ENCODE measurements around the gene SIRPA.
A peak's percentile ranks its signal among the peaks of the same experiment; 100 is the strongest.

SIRPA gene

GRCh38 chr20:1894951-1895673 lies at the start of gene SIRPA:
Gene SIRPA (plus strand): TSS chr20:1895407. CDS start chr20:1895448, 41 bp downstream.
- peak within 1 kb of the TSS; percentile 64 for H3K4me3 ChIP-seq (ENCODE audit: low read depth, low read length)
- no peak for TF ChIP-seq CTCF (IDR thresholded peaks at IDR 0.05; ENCODE audit: borderline replicate concordance, insufficient read depth, low read depth, low read length)

- no peak for TF ChIP-seq CTCF (IDR thresholded peaks at IDR 0.05; ENCODE audit: borderline replicate concordance, insufficient read depth, low read depth, low read length)
- no peak overlapping the region for H3K4me3 ChIP-seq (ENCODE audit: low read depth, low read length)
Measured at GRCh38 chr20:1845701-1846100, 49.5 kb upstream of the SIRPA start.

GRCh38 chr20:1846341-1846740 lies 48.9 kb upstream of the SIRPA start:
- H3K4me3 ChIP-seq (ENCODE audit: low read depth, low read length): no peak overlapping the region
- TF ChIP-seq CTCF (IDR thresholded peaks at IDR 0.05; ENCODE audit: borderline replicate concordance, insufficient read depth, low read depth, low read length): no peak

GRCh38 chr20:1846876-1847275 lies 48.3 kb upstream of the SIRPA start:
- no peak overlapping the region for H3K4me3 ChIP-seq (ENCODE audit: low read depth, low read length)
- TF ChIP-seq CTCF (IDR thresholded peaks at IDR 0.05; ENCODE audit: borderline replicate concordance, insufficient read depth, low read depth, low read length): no peak

GRCh38 chr20:1847780-1848179 lies 47.4 kb upstream of the SIRPA start:
- TF ChIP-seq CTCF (IDR thresholded peaks at IDR 0.05; ENCODE audit: borderline replicate concordance, insufficient read depth, low read depth, low read length): no peak
- no peak overlapping the region for H3K4me3 ChIP-seq (ENCODE audit: low read depth, low read length)

GRCh38 chr20:1848373-1848772 lies 46.8 kb upstream of the SIRPA start:
- H3K4me3 ChIP-seq (ENCODE audit: low read depth, low read length): no peak overlapping the region
- no peak for TF ChIP-seq CTCF (IDR thresholded peaks at IDR 0.05; ENCODE audit: borderline replicate concordance, insufficient read depth, low read depth, low read length)

GRCh38 chr20:1851396-1851795 lies 43.8 kb upstream of the SIRPA start:
- no peak for TF ChIP-seq CTCF (IDR thresholded peaks at IDR 0.05; ENCODE audit: borderline replicate concordance, insufficient read depth, low read depth, low read length)
- H3K4me3 ChIP-seq (ENCODE audit: low read depth, low read length): no peak overlapping the region

Data from GM12875 (cell line).